Mesendoderm (in vitro differentiated cells): ENCODE measurements around the gene ARSB.

ENCODE experiments used
- DNase-seq: peaks from one replicate; pipeline ENCODE4 v3.0.0; 2013
- H2AK5ac ChIP-seq: 2 replicates; pipeline ENCODE4 v1.6.1; 2013; ENCODE audit warnings: low read length, inconsistent platforms
- H2BK120ac ChIP-seq: 2 replicates; pipeline ENCODE4 v1.6.1; 2013; ENCODE audit warnings: low read depth, mild to moderate bottlenecking, low read length, moderate library complexity, mixed read lengths
- H2BK15ac ChIP-seq: replicated peaks from 2 replicates; pipeline ENCODE4 v1.6.1; 2013; ENCODE audit warnings: low read depth, mild to moderate bottlenecking, moderate library complexity
- H2BK5ac ChIP-seq: 2 replicates; pipeline ENCODE4 v1.6.1; 2013; ENCODE audit warnings: low read length, inconsistent platforms
- H3K18ac ChIP-seq: 2 replicates; pipeline ENCODE4 v1.6.1; 2013; ENCODE audit warnings: mild to moderate bottlenecking, low read length, mixed read lengths
- H3K23ac ChIP-seq: one replicate; pipeline ENCODE4 v1.6.1; 2013; ENCODE audit warnings: low read length
- H3K27ac ChIP-seq: 2 replicates; pipeline ENCODE4 v1.5.1; 2013; ENCODE audit warnings: low read depth, mild to moderate bottlenecking, inconsistent platforms, low read length, moderate library complexity
- H3K27me3 ChIP-seq: 2 replicates; pipeline ENCODE4 v1.6.1; 2013; ENCODE audit warnings: low read length, control low read depth, mild to moderate bottlenecking, inconsistent platforms; ENCODE audit not compliant: insufficient read depth, poor library complexity
- H3K36me3 ChIP-seq: 2 replicates; pipeline ENCODE4 v1.6.1; 2013; ENCODE audit warnings: low read length, inconsistent platforms; ENCODE audit not compliant: control insufficient read depth, insufficient read depth
- H3K4ac ChIP-seq: one replicate; pipeline ENCODE4 v1.6.1; 2013; ENCODE audit warnings: low read depth, mild to moderate bottlenecking, low read length, moderate library complexity
- H3K4me1 ChIP-seq: 2 replicates; pipeline ENCODE4 v1.6.1; 2013; ENCODE audit warnings: low read depth, low read length, inconsistent platforms; ENCODE audit not compliant: control insufficient read depth
- H3K4me2 ChIP-seq: 2 replicates; pipeline ENCODE4 v1.6.1; 2013; ENCODE audit warnings: low read length
- H3K4me3 ChIP-seq: 2 replicates; pipeline ENCODE4 v1.5.1; 2013; ENCODE audit warnings: mild to moderate bottlenecking, low read length
- H3K56ac ChIP-seq: one replicate; pipeline ENCODE4 v1.6.1; 2013; ENCODE audit warnings: low read length
- H3K79me1 ChIP-seq: 2 replicates; pipeline ENCODE4 v1.6.1; 2013; ENCODE audit warnings: low read length, inconsistent platforms
- H3K79me2 ChIP-seq: 2 replicates; pipeline ENCODE4 v1.6.1; 2013; ENCODE audit warnings: mild to moderate bottlenecking, low read length; ENCODE audit not compliant: control insufficient read depth, insufficient read depth
- H3K9ac ChIP-seq: 2 replicates; pipeline ENCODE4 v1.6.1; 2013; ENCODE audit warnings: low read length, inconsistent platforms
- H4K5ac ChIP-seq: one replicate; pipeline ENCODE4 v1.6.1; 2013; ENCODE audit warnings: low read length
- H4K8ac ChIP-seq: one replicate; pipeline ENCODE4 v1.6.1; 2013; ENCODE audit warnings: low read depth, mild to moderate bottlenecking, control low read depth, low read length, moderate library complexity
- WGBS: extraction: QIAGEN DNeasy Blood & Tissue Kit; methylation state at CpG from one replicate; pipeline ENCODE4 v1.1.7; 2013; ENCODE audit warnings: low lambda C conversion rate, missing lambda C conversion rate; ENCODE audit not compliant: insufficient coverage; ENCODE audit errors: extremely low coverage; 5-methylcytosine and 5-hydroxymethylcytosine counted together

ARSB gene

DNA sequence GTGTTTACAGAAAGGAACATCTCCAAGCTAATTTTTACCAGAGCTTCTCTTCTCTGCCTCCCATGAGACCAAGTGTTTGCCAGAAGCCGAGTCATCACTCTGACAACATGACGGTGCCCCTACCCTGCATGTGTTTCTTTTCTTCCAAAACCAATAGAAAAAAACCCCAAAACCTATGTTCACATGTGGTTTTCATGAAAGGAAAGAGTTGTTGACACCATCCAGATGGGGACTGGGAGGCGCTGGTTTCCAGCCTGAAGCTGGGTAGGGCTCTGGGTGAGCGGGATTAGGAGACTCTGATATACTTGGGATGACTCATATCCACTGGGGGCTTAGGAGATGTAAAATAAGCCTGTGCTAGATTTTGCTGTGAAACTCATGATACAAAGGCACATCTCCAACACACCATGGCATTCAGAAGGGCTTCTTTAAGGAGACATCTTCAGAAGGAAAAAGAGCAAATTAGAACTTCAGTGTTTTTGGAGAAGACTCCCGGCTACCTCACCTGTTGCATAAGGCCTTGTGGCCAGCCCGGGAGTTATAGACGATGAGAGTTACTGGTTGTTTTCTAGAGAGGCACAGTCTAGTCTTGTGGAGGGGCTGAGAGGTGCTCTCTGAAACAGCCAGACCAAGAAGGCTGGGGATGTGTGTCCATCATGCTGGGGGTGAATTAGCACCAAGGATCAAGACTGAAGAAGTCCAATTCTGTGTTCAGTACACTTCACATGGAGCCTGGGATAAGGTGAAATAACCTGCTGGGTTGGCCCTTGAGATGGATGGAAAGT, 227.6 kb downstream of the ARSB start:
- no peak overlapping the region for H2BK120ac ChIP-seq
- H3K9ac ChIP-seq: no peak overlapping the region
- H2BK15ac ChIP-seq: no peak overlapping the region
- no peaks in the 10 kb centered on the region for H3K4me1 ChIP-seq
- no peak for DNase-seq
- H3K23ac ChIP-seq: no peak overlapping the region
- no peaks in the 10 kb centered on the region for H3K36me3 ChIP-seq
- no CpG with 5 or more reads among the region's 7 CpGs for WGBS
- H3K79me1 ChIP-seq: no peaks in the 10 kb centered on the region
- no peak overlapping the region for H2BK5ac ChIP-seq
- no peak overlapping the region for H3K4me2 ChIP-seq
- H3K4me3 ChIP-seq: no peak overlapping the region
- no peak overlapping the region for H2AK5ac ChIP-seq
- no peak overlapping the region for H4K8ac ChIP-seq
- no peaks in the 10 kb centered on the region for H3K27me3 ChIP-seq
- H4K5ac ChIP-seq: no peak overlapping the region
- H3K18ac ChIP-seq: no peak overlapping the region
- no peaks in the 10 kb centered on the region for H3K79me2 ChIP-seq
- no peak overlapping the region for H3K27ac ChIP-seq
- H3K4ac ChIP-seq: no peak overlapping the region
- no peak overlapping the region for H3K56ac ChIP-seq

DNA sequence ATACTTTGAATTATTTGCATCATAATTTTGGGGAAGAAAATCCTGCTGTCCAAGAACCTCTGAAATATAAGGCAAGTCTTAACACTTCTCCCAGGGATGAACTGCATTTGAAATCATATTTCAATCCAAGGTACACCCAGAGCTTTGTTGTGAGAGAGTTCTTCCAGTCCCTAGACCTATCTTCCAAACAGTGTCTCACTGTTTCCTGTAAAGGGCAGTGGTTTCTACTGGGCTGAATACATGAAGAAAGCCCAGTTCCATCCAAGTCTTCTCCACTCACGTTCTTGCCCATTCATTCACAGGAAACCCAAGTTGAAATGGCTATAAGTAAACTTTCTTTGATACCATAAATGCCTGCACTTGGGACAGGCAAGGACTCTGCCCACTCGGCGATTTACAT, 228.3 kb downstream of the ARSB start:
- H2BK15ac ChIP-seq: no peak overlapping the region
- no peak overlapping the region for H3K9ac ChIP-seq
- no peak overlapping the region for H3K4me3 ChIP-seq
- no peak overlapping the region for H2BK5ac ChIP-seq
- no peaks in the 10 kb centered on the region for H3K4me1 ChIP-seq
- no peak overlapping the region for H3K27ac ChIP-seq
- H3K79me2 ChIP-seq: no peaks in the 10 kb centered on the region
- H3K79me1 ChIP-seq: no peaks in the 10 kb centered on the region
- no peak overlapping the region for H2BK120ac ChIP-seq
- H3K56ac ChIP-seq: no peak overlapping the region
- no peak overlapping the region for H3K18ac ChIP-seq
- no peak overlapping the region for H4K8ac ChIP-seq
- H3K23ac ChIP-seq: no peak overlapping the region
- H3K36me3 ChIP-seq: no peaks in the 10 kb centered on the region
- no peak overlapping the region for H3K4me2 ChIP-seq
- no peak overlapping the region for H2AK5ac ChIP-seq
- no CpG with 5 or more reads among the region's 3 CpGs for WGBS
- DNase-seq: no peak
- no peaks in the 10 kb centered on the region for H3K27me3 ChIP-seq
- H3K4ac ChIP-seq: no peak overlapping the region
- no peak overlapping the region for H4K5ac ChIP-seq

DNA sequence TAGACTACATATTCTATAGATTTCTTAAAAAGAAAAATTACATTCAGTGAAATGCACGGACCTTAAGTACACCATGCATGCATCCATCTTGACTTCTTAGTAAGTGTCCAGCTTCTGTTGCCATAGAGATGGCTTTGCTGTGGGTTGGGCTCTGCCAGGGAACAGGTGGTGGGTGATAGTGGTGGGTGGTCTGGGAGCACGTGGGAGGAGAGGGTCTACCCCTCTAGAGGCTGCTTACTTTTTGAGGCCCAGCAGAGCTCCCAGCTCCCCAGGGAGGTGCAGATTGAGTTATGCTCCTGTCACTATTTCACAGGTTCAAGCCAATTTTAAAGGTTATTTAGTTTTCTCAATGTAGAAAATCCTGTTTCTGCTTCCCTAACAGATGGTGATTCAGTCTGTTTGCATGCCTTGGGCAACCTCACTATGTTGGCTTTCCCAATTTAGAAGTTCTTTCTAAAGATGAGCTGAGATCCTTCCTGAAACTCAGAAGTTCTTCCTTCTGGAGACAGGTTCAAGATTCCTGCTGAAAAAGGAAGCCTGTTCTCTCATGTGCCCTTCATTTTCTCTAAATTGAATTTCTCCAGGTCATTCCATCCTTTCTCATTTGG, 229.2 kb downstream of the ARSB start:
- no peak overlapping the region for H2AK5ac ChIP-seq
- H2BK120ac ChIP-seq: no peak overlapping the region
- no peak overlapping the region for H4K8ac ChIP-seq
- H3K27ac ChIP-seq: no peak overlapping the region
- H3K79me1 ChIP-seq: no peaks in the 10 kb centered on the region
- no peak overlapping the region for H3K9ac ChIP-seq
- H3K56ac ChIP-seq: no peak overlapping the region
- H3K36me3 ChIP-seq: no peaks in the 10 kb centered on the region
- no peak for DNase-seq
- H3K23ac ChIP-seq: no peak overlapping the region
- no CpG with 5 or more reads among the region's 2 CpGs for WGBS
- no peak overlapping the region for H3K18ac ChIP-seq
- no peak overlapping the region for H3K4me2 ChIP-seq
- no peaks in the 10 kb centered on the region for H3K79me2 ChIP-seq
- H3K4me3 ChIP-seq: no peak overlapping the region
- no peak overlapping the region for H4K5ac ChIP-seq
- H2BK15ac ChIP-seq: no peak overlapping the region
- no peak overlapping the region for H2BK5ac ChIP-seq
- no peaks in the 10 kb centered on the region for H3K4me1 ChIP-seq
- no peaks in the 10 kb centered on the region for H3K27me3 ChIP-seq
- no peak overlapping the region for H3K4ac ChIP-seq

DNA sequence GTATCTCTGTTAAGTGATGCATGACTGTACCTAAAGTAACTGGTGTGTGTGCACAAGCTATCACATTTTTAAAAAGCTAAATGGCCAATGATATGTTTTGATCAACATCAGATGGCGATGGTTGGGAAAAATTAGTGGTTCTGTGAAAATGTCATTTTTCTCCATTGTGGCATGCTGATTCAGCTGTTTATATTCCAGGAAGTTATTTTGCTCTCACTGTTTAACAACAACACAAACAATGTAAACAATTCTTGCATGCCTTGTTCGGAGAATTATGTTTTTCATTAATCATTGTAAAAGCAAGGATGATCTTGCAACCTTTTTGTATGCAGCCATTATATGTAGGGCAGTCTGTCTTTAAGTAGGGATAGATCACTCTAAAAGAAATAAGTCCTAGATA, 230.5 kb downstream of the ARSB start:
- Histone ChIP-seq H3K4ac (no peak overlapping the region), H3K4me1 (no peaks in the 10 kb centered on the region), H3K4me3 (no peak overlapping the region), H3K4me2 (no peak overlapping the region), H2AK5ac (no peak overlapping the region), H4K8ac (no peak overlapping the region), H2BK15ac (no peak overlapping the region), H3K79me1 (no peaks in the 10 kb centered on the region), H2BK120ac (no peak overlapping the region), H3K56ac (no peak overlapping the region), H3K27me3 (no peaks in the 10 kb centered on the region), H3K36me3 (no peaks in the 10 kb centered on the region), H3K79me2 (no peaks in the 10 kb centered on the region), H3K18ac (no peak overlapping the region), H4K5ac (no peak overlapping the region), H3K27ac (no peak overlapping the region), H3K23ac (no peak overlapping the region), H2BK5ac (no peak overlapping the region), H3K9ac (no peak overlapping the region)
- no CpG with 5 or more reads among the region's 2 CpGs for WGBS
- no peak for DNase-seq

DNA sequence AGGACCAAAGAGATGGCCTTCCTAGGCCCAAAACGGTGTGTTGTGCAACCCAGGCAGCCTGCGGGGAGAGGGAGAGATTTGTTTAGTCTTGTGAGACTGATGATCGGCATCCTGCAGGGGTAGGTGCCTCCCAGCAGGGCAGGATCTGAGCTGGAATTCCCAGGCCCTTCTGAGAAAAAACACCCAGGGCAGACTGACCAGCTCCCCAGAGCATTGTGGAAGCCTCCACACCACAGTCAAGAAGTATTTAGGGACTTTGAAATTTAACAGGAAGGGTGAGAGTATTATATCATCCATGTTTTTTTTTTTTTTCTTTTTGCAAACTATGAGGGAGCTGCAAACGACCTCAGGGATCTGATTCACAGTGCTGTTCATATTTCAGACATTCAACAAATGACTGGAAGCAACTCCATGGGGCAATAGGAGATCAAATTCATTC, 232.0 kb downstream of the ARSB start:
- no peak overlapping the region for H2BK15ac ChIP-seq
- no peak overlapping the region for H3K56ac ChIP-seq
- no peak overlapping the region for H3K9ac ChIP-seq
- no peaks in the 10 kb centered on the region for H3K79me1 ChIP-seq
- no peak overlapping the region for H3K27ac ChIP-seq
- H3K79me2 ChIP-seq: no peaks in the 10 kb centered on the region
- H4K5ac ChIP-seq: no peak overlapping the region
- DNase-seq: no peak
- no CpG with 5 or more reads among the region's 4 CpGs for WGBS
- no peaks in the 10 kb centered on the region for H3K4me1 ChIP-seq
- no peak overlapping the region for H3K4me2 ChIP-seq
- no peak overlapping the region for H2BK120ac ChIP-seq
- no peak overlapping the region for H2BK5ac ChIP-seq
- no peaks in the 10 kb centered on the region for H3K27me3 ChIP-seq
- no peak overlapping the region for H4K8ac ChIP-seq
- no peak overlapping the region for H3K4ac ChIP-seq
- no peak overlapping the region for H3K18ac ChIP-seq
- H3K36me3 ChIP-seq: no peaks in the 10 kb centered on the region
- H3K4me3 ChIP-seq: no peak overlapping the region
- H3K23ac ChIP-seq: no peak overlapping the region
- H2AK5ac ChIP-seq: no peak overlapping the region
